Osteocyte (in vitro differentiated cells): Measurements from ENCODE around the gene DOK4. TPM values are rescaled to one million over a fixed set of nuclear protein-coding genes. Genes with fewer than 3 reads are reported as not detected.

Experiments used
- DNase-seq: peaks from one replicate; pipeline ENCODE4 v3.0.0; 2021; ENCODE audit warnings: mixed read lengths; ENCODE audit not compliant: unreplicated experiment; ENCODE audit errors: extremely low spot score
- H3K27ac Mint-ChIP-seq: one replicate; pipeline ENCODE4 v1.8.0; 2021; ENCODE audit warnings: mild to moderate bottlenecking, mixed read lengths; ENCODE audit not compliant: unreplicated experiment
- H3K27me3 Mint-ChIP-seq: one replicate; pipeline ENCODE4 v1.8.0; 2021; ENCODE audit warnings: mixed read lengths; ENCODE audit not compliant: unreplicated experiment
- H3K36me3 Mint-ChIP-seq: one replicate; pipeline ENCODE4 v1.8.0; 2021; ENCODE audit warnings: mixed read lengths; ENCODE audit not compliant: unreplicated experiment
- H3K4me1 Mint-ChIP-seq: one replicate; pipeline ENCODE4 v1.8.0; 2021; ENCODE audit warnings: mixed read lengths; ENCODE audit not compliant: unreplicated experiment
- H3K4me3 Mint-ChIP-seq: one replicate; pipeline ENCODE4 v1.8.0; 2021; ENCODE audit warnings: mild to moderate bottlenecking, moderate library complexity, mixed read lengths; ENCODE audit not compliant: unreplicated experiment
- H3K9me3 Mint-ChIP-seq: one replicate; pipeline ENCODE4 v1.8.0; 2021; ENCODE audit warnings: mixed read lengths; ENCODE audit not compliant: unreplicated experiment
- CTCF ChIP-seq: fragments of 200-600 bp; sonication (generic); IDR thresholded peaks from 2 replicates; pipeline ENCODE4 v1.5.0; 2021; ENCODE audit warnings: antibody characterized with exemption, mild to moderate bottlenecking, moderate library complexity
- total RNA-seq: library from RNA; stranded (reverse); gene quantifications from 2 replicates; pipeline ENCODE4 v1.2.1, GENCODE V29; 2021

DOK4 gene
- total RNA-seq, 1 donor from 2014 or later = 22.5 TPM

DNA sequence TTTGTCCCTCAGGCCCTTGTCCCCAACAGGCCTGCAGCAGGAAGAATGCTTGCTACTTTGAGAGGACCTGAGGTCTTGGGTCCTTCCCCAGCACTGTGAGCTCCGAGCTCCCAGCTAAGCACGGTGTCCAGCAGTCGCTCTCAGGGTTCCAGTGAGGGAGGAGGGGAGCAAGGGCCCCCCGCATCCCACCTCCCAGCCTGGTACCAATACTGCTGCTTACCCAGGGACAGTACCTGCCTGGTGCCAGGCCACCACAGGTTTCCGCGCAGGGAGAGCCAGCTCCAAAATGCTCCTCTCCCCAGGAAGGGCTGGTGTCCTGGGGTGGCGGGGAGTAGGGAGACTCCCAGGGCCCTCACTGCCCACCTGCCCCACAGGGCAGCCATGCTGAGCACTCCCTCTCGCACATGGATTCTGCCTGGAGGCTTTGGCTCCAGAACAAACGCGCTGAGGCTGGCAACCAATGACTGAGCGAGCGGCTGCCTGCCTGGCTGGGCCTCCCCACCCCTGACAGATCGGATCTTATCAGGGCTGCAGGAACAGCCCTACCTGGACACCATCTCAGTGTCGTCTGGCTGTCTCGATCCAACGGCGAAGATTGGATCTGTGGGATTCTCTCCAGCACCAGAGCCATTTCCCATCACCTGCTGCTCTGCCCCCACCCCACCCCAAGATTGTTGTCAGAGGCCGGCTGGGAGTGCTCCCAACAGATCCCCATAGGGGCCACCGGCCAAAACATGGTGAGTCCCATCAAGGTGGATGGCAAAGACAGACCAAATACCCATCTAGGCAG, 2.4 kb downstream of the DOK4 start:
- no peaks in the 10 kb centered on the region for H3K27me3 Mint-ChIP-seq
- no peak overlapping the region for H3K4me3 Mint-ChIP-seq
- H3K9me3 Mint-ChIP-seq = no peaks in the 10 kb centered on the region
- DNase-seq = no peak
- no peak overlapping the region for H3K27ac Mint-ChIP-seq
- peaks cover 34% of the 10 kb centered on the region for H3K4me1 Mint-ChIP-seq
- H3K36me3 Mint-ChIP-seq = no peaks in the 10 kb centered on the region
- no peak for TF ChIP-seq CTCF

DNA sequence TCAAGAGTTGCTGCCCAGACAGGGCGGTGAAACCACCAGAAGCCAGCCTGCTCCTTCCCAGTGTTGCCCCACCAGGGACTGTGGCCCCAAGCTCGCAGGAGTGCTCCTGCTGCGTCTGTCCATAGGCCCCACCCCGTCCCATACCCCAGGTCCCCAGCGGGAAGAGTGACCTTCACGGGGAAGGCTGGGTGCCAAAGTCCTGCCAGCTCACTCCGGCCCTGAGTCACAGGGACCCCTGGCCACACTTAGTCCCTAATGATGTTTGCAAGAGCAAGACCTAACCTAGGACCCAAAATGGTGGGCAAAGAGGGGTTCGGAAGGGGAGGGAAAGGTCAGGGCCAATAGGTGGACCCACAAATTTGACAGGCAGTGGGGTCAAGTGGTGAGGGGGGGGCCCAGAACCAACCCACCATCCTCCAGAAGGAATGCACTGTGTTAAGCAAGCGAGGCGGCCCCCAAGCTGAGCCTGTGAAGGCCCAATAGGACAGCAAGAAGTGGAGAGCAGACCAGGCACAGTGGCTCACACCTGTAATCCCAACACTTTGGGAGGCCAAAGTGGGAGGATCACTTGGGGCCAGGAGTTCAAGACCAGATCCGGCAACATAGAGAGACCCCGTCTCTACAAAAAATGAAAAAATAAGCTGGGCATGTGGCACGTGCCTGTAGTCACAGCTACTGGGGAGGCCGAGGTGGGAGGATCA, 3.3 kb downstream of the DOK4 start:
- no peak for TF ChIP-seq CTCF
- Mint-ChIP-seq H3K36me3 (no peaks in the 10 kb centered on the region), H3K27ac (no peak overlapping the region), H3K4me3 (no peak overlapping the region), H3K9me3 (no peaks in the 10 kb centered on the region), H3K4me1 (peaks cover 43% of the 10 kb centered on the region), H3K27me3 (no peaks in the 10 kb centered on the region)
- DNase-seq = no peak

DNA sequence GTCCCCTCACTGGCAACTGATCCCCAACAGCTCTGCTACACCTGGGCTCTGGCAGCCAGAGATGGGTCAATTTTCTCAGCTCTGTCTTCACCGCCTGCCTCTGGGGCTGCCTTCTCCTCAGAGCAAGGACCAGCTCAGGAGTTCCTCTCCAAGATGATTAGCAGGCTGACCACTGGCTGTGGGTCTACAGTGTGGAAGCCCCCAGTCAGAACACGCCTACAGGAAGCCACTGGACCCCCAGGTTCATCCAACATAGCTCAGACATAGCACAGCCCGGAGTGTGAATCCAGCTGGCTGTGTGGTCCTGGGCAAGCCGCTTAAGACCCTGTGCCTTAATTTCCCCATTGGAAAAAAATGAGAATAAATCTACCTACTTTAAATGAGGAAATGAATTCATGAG, 4.9 kb downstream of the DOK4 start:
- no peak overlapping the region for H3K4me3 Mint-ChIP-seq
- DNase-seq = no peak
- peaks cover 40% of the 10 kb centered on the region for H3K4me1 Mint-ChIP-seq
- no peak overlapping the region for H3K27ac Mint-ChIP-seq
- H3K36me3 Mint-ChIP-seq = no peaks in the 10 kb centered on the region
- H3K9me3 Mint-ChIP-seq = no peaks in the 10 kb centered on the region
- TF ChIP-seq CTCF = no peak
- no peaks in the 10 kb centered on the region for H3K27me3 Mint-ChIP-seq

- Mint-ChIP-seq H3K4me1 (peaks cover 40% of the 10 kb centered on the region), H3K27ac (no peak overlapping the region), H3K36me3 (no peaks in the 10 kb centered on the region), H3K4me3 (no peak overlapping the region), H3K27me3 (no peaks in the 10 kb centered on the region), H3K9me3 (no peaks in the 10 kb centered on the region)
- TF ChIP-seq CTCF = no peak
- DNase-seq = no peak
Measured at GRCh38 chr16:57480754-57481230, 5.5 kb downstream of the DOK4 start.
